ENCODE results near the gene SOBP.

The SOBP gene

GRCh38 chr6:107582086-107582485 is 92.2 kb downstream of the SOBP start:
- no peak for DNase-seq

- DNase-seq, result no peak
Observed at GRCh38 chr6:107584726-107585125, 94.8 kb downstream of the SOBP start.

GRCh38 chr6:107585815-107586435 is 96.0 kb downstream of the SOBP start:
- peak in 18 of 58 donors; percentile 8 to 65 (median 28) for DNase-seq

GRCh38 chr6:107587451-107587850 is 97.5 kb downstream of the SOBP start:
- DNase-seq, result no peak

- peak in 4 of 58 donors; percentile 6 to 26 (median 14) for DNase-seq
Observed at GRCh38 chr6:107589199-107589598, 99.3 kb downstream of the SOBP start.

GRCh38 chr6:107589934-107590333 is 100.0 kb downstream of the SOBP start:
- no peak for DNase-seq

GRCh38 chr6:107590378-107590777 is 100.5 kb downstream of the SOBP start:
- no peak for DNase-seq

GRCh38 chr6:107591346-107591745 is 101.4 kb downstream of the SOBP start:
- DNase-seq, result no peak

- DNase-seq, result no peak
Observed at GRCh38 chr6:107592806-107593205, 102.9 kb downstream of the SOBP start.

- no peak for DNase-seq
Observed at GRCh38 chr6:107594736-107595135, 104.8 kb downstream of the SOBP start.

GRCh38 chr6:107598091-107598490 is 108.2 kb downstream of the SOBP start:
- no peak for DNase-seq

GRCh38 chr6:107599043-107599442 is 109.1 kb downstream of the SOBP start:
- no peak for DNase-seq

GRCh38 chr6:107600121-107600520 is 110.2 kb downstream of the SOBP start:
- DNase-seq, result no peak

- DNase-seq, result no peak
Observed at GRCh38 chr6:107600936-107601335, 111.0 kb downstream of the SOBP start.

- no peak for DNase-seq
Observed at GRCh38 chr6:107601406-107601805, 111.5 kb downstream of the SOBP start.

- DNase-seq, result peak in 2 of 58 donors; percentile 4 to 7
Observed at GRCh38 chr6:107602321-107603005, 112.5 kb downstream of the SOBP start.

GRCh38 chr6:107603006-107603370 is 113.1 kb downstream of the SOBP start:
- DNase-seq, result peak in 29 of 58 donors; percentile 3 to 55 (median 18)

GRCh38 chr6:107604549-107604948 is 114.6 kb downstream of the SOBP start:
- DNase-seq, result no peak

- no peak for DNase-seq
Observed at GRCh38 chr6:107606407-107606806, 116.5 kb downstream of the SOBP start.

GRCh38 chr6:107607116-107607515 is 117.2 kb downstream of the SOBP start:
- no peak for DNase-seq

GRCh38 chr6:107611094-107611810 is 121.3 kb downstream of the SOBP start:
- DNase-seq, result peak in 1 of 58 donors; percentile 44

GRCh38 chr6:107612762-107613415 is 123.0 kb downstream of the SOBP start:
- no peak for DNase-seq
